Measurements from ENCODE around the gene DOCK8.
"Not testable (repeated sequence)": the region's sequence is repeated elsewhere in the genome, so short reads cannot be mapped to it uniquely, and the experiment has no call there.

The DOCK8 gene

DNA sequence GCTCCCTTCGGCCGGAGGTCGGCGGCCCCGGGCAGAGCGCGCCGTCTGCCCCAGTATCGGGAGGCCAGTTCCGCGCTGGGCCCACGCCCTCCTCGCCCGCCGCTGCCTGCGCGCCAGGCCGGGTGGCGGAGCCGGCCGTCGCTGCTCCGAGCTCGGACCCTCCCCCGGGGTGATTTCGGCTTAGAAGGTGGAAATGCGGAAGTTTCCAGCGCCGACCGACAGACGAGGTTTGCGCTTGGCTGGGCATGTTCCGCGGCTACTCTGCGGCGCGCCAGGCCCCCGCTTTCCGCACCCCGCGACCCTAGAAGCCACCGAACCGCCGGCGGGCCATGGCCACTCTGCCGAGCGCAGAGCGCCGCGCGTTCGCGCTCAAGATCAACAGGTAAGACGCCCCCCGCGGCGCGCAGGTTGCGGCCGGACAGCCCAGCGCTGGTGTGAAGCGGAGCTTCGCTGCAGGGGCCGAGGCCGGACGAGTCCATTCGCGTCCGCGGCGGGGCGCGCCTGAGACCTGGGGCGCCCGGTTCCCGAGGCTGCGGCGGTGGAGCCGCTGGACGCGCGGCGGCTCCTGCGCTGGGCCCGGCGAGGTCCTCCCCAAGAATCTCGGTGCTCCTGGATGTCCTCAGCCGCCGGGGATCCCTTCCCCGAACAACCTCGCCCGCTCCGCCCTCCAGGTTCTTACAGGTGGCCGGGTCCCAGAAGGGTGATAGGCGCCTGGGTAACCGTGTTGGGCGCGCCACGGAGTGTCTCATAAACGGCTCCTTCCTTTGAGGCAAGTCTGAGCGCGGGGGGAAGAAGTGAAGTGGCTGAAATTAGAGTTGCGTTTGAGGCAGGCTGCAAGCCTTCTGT lies at the start of gene DOCK8:
DOCK8 (plus strand) TSS at position 218 of the 846 bp plus-strand sequence; CDS start at position 330, 112 bp downstream.
- peak; percentile 80 for DNase-seq (ENCODE audit: low spot score)

- not testable (repeated sequence) for DNase-seq (ENCODE audit: low spot score)
Observed at GRCh38 chr9:169757-170156, 44.9 kb upstream of the DOCK8 start.

DNA sequence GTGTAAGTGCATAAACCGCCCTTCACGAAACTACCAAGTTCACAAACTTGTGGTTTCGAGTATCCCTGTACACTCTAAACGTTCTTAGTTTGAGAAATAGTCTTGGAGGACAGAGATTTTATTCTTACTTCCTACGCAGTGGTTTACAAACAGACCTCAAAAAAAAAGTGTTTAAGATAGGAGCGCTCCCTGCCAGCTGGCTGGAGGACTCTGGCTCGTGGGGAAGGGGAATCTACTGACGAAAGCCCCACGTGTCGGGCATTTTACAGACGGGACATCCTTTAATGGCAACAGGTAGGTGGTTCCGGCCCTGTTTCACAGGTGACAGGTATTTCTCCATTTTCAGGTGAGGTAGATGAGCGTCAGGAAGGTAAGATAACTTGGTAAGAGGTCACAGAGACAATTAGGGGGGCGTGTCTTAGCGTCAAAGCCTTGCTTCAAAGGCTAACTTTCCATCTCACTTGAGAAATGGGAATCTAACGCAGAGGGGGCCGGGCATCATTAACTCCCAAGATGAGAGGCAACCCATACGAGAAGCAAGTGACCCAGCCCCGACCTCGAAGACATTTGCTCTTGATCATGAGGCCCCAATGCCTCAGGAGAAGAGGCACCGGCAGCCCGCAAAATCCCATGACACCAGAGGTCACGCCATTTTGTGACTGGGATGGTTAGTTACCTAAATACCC lies 36.4 kb upstream of the DOCK8 start:
- not testable (repeated sequence) for DNase-seq (ENCODE audit: low spot score)

DNA sequence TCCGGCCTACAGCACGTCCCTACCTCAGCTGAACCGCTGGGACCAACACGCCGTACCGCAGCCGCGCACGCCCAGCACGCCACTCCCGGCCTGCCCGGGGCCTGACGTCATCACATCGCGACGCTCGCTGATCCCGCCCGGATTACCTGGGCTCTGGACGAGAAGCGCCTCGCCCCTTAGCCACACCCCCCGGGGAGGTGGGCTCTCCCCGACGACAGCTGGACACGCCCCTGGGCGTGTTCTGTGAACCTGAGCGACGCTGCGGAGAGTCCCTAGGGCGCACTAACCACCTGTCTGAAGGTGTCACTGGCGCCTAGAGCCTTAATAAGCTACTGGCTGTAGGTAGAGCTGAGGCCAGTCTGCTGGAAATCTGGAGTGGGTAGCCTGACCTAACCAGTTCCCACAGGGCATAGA lies 35.7 kb upstream of the DOCK8 start, which contains the start of gene ZNG1A:
ZNG1A (minus strand) TSS at position 87 of the 414 bp plus-strand sequence. CDS start 87 bp downstream, outside the sequence.
- not testable (repeated sequence) for DNase-seq (ENCODE audit: low spot score)

GRCh38 chr9:199601-200000 lies 15.1 kb upstream of the DOCK8 start:
- not testable (repeated sequence) for DNase-seq (ENCODE audit: low spot score)

DNA sequence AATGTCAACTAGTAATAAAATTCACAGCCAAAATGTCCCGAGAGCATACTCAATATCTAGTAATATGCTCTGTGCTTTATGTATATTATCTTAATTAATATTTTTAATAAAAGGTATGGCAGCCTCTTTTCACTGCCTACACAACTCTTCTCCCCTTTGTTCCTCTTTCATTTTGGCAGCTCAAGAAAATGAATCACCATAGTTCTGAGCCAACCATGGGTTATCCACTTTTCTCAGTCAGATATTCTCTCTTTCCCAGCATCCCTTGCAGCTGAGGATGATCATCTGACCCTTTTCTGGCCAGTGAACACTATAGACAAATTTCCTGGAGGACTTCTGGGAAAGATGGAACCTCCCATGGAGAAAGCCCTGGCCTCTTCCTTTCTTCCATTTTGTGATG lies 8.2 kb upstream of the DOCK8 start:
- DNase-seq (ENCODE audit: low spot score): peak; percentile 0

DNA sequence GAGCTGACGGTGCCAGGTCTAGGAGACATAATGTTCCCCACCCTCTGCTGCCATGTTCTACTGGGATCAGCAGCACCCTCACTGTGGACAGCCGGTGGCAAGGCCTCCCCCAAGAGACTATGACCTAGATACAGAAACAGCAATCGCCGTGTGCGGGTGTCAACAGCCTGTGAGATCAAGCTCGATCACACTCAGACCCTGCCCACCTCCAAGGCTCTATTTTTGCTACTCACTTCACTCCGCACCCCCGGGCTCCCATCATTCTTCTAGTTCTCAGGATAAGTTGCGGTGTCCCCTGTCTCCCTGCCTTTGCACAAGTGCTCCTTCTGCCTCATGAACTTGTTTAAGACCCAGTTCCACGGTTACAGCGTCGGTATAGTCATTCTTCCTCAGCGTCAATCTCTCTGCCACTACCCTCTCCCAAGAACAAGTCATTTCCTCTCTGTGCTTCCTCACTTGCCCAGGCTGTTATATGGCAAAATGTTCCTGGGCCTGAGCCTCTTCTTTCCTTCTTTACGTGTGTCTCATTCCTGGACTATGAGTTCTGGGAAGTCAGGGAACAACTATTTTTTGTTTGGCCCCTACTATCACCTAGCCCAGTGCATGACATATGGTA lies 5.4 kb upstream of the DOCK8 start:
- no peak for DNase-seq (ENCODE audit: low spot score)

- no peak for DNase-seq (ENCODE audit: low spot score)
Observed at GRCh38 chr9:211036-211435, 3.6 kb upstream of the DOCK8 start.

- no peak for DNase-seq (ENCODE audit: low spot score)
Observed at GRCh38 chr9:211557-211956, 3.1 kb upstream of the DOCK8 start.

GRCh38 chr9:212297-212696 lies 2.4 kb upstream of the DOCK8 start:
- DNase-seq (ENCODE audit: low spot score): no peak

DNA sequence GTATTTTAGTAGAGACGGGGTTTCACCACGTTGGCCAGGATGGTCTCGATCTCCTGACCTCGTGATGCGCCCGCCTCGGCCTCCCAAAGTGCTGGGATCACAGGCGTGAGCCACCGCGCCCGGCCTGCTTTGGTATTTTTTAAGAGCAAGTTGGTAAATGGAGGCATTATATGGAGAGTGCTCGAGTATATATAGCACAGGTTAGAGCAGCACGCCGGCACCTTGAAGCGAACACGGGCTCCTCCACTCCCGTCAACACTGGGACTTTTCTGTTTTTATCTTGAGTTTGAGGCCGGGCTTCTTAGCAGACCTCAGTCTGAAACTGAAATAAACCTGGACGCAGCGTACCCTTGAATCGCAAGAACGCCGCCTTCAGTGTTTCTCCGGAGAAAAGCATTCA lies 764 bp upstream of the DOCK8 start:
- DNase-seq (ENCODE audit: low spot score): not testable (repeated sequence)

- no peak for DNase-seq (ENCODE audit: low spot score)
Observed at GRCh38 chr9:214351-214647, 366 bp upstream of the DOCK8 start.

DNA sequence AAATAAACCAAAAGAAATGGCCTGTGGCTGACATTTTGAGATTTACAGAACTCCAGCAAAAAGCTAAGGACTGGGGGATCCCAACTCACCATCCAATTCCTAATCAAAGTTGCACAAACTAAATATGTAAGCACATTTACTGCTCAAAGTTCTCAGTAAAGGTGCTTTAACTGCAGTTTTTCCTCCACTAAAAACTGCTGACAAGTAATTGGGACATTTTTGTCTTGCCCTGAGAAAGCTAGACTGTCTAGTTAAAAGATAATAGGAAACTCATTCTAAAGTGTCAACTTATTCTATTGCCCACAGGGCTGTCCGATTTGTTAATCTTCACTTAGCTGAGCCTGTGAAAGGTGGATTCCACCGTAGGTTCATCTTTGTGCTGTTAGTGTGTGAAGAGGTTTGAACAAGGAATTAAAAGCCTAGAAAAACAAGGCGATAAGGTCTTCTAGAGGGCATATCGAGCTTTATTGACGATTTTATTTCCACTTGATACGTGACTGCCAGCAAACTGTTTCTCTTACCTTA lies 1.0 kb downstream of the DOCK8 start:
- DNase-seq (ENCODE audit: low spot score): peak; percentile 42

DNA sequence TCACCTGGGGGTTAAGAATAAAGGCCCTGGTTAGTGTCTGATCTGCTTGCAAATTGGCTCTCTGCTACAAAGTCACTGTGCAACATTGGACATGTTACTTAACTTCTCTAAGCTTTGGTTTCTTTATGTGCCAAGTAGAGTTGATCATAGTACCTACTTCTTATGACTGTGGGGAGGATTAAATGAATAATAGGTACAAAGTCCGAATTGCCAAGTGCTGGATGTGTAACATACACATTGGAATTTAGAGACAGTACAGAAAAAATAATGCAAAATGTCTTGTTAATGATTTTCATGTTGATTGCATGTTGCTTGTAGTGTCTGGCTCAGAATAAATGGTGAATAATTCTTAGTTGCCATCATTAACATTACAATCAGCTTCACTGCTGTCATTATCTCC lies 2.2 kb downstream of the DOCK8 start:
- DNase-seq (ENCODE audit: low spot score): peak; percentile 13

DNA sequence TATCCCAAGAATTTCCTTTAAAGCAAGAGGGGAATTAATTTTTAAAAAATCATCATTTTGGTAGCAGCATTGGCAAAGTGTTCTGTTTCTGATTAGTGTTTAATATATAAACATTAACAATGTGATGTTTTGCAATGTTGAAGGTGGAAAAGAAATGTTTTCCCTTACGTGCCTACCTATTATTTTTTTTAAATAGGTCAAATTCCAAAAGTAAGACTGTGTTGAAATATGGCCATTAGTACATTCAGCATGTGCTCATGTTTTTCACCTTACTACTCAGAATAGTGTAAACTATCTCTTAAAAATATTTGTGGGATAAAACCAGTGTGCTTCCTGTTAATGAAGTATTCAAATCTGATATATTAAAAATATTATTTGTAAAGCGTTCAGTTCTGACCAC lies 3.3 kb downstream of the DOCK8 start:
- no peak for DNase-seq (ENCODE audit: low spot score)

DNA sequence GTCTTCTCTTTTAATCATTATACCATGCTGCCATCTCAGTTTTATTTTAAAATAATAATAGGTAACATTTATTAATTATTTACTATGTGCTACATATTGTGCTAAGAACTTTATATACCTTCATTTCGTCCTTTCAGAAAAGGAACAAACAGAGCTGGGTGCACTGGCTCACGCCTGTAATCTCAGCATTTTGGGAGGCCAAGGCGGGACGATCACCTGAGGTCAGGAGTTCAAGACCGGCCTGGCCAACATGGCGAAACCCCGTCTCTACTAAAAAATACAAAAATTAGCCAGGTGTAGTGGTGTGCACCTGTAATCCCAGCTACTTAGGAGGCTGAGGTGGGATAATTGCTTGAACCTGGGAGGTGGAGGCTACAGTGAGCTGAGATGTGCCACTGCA lies 4.4 kb downstream of the DOCK8 start:
- DNase-seq (ENCODE audit: low spot score): not testable (repeated sequence)

DNA sequence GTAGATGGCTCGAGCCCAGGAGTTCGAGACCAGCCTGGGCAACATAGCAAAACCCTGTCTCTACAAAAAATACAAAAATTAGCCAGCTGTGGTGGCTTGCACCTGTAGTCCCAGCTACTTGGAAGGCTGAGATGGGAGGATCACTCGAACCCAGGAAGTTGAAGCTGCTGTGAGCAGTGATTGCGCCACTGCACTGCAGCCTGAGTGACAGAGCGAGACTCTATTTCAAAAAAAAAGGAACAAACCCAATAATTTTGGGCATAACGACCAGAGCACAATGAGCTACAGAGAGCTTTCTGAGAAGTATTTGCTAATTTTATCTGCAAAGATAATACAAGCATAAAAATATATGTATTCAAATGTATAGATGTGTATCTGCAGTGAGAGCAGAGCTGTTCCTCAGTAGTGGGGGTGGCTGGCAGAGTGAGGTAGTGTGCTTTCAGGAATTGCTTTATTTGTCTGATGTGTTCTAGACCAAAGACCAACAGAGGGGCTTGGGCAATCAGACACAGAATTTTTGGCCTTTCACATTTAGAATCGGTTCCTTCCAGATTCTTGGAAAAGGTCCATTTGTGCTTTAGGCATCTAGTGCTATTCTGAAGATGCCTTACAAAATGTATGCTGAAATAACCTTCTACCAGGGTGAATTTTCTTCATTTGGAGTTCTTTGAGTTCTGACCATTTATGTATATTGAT lies 5.2 kb downstream of the DOCK8 start:
- no peak for DNase-seq (ENCODE audit: low spot score)

GRCh38 chr9:221989-222776 lies 7.5 kb downstream of the DOCK8 start:
- no peak for DNase-seq (ENCODE audit: low spot score)

DNA sequence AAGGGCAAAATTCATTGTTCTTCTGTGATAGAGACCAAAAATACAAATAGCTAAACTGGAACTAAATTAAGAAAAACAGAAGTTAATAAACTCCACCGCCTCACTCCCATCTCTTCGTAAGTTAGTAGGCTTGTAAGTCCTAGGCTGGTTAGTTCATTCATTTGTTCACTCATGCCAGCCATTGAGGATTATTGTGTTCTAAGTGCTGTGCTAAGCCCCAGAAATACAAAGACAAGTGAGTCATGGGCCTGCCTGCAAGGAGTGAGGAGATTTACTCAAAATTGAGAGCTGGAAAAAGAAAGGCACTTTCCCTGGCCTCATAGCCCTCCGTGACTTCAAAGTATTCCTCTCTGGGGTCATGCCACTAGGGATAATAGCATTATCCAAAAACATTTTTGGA lies 8.5 kb downstream of the DOCK8 start:
- peak; percentile 10 for DNase-seq (ENCODE audit: low spot score)

DNA sequence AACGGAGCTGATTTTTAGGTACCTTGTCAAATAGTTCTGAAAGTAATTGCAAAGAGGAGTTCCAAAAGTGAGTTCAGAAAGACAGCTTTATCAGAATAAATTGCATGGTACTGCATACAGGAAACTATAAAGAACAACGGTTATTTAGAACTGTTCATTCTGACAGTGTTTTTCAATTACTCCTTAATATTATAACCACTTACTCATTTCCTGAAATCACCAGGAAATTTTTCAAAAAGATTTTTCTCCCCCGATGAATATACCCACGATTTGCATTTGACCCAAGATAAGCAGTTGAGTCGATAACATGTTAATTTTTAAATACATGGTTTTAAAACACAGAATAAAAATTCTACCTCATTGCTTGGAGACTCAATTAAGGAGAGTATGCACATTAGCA lies 9.4 kb downstream of the DOCK8 start:
- DNase-seq (ENCODE audit: low spot score): no peak
